H4 (cell line): ENCODE results near the gene NEDD4L. TPM values are rescaled to one million over a fixed set of nuclear protein-coding genes. Genes with fewer than 3 reads are reported as not detected.
"Not testable (repeated sequence)": the region's sequence is repeated elsewhere in the genome, so short reads cannot be mapped to it uniquely, and the experiment has no call there.

Experiments used
- DNase-seq: peaks from one replicate; pipeline ENCODE4 v3.0.0-alpha.2; 2015; ENCODE audit warnings: low spot score
- total RNA-seq: library from RNA; depleted of rRNA; stranded (reverse); fragments of >200 nt; shearing (Covaris generic); gene quantifications from 2 replicates; pipeline ENCODE4 v1.2.3, GENCODE V29; 2014

NEDD4L gene
- total RNA-seq, 1 experiment from 2014 or later = 20.4 TPM

GRCh38 chr18:58416704-58417683, 373.0 kb downstream of the NEDD4L start:
- no peak for DNase-seq

- DNase-seq = peak; percentile 42
Observed at GRCh38 chr18:58417752-58418151, 373.7 kb downstream of the NEDD4L start.

- no peak for DNase-seq
Observed at GRCh38 chr18:58418361-58418760, 374.3 kb downstream of the NEDD4L start.

GRCh38 chr18:58419587-58420199, 375.7 kb downstream of the NEDD4L start:
- no peak for DNase-seq

- no peak for DNase-seq
Observed at GRCh38 chr18:58426611-58427010, 382.6 kb downstream of the NEDD4L start.

GRCh38 chr18:58427321-58427720, 383.3 kb downstream of the NEDD4L start:
- no peak for DNase-seq

- no peak for DNase-seq
Observed at GRCh38 chr18:58429442-58429841, 385.4 kb downstream of the NEDD4L start.

- DNase-seq = no peak
Observed at GRCh38 chr18:58431215-58431614, 387.2 kb downstream of the NEDD4L start.

GRCh38 chr18:58432050-58432727, 388.2 kb downstream of the NEDD4L start:
- no peak for DNase-seq

GRCh38 chr18:58435221-58436005, 391.4 kb downstream of the NEDD4L start:
- DNase-seq = not testable (repeated sequence)

GRCh38 chr18:58438161-58438957, 394.3 kb downstream of the NEDD4L start:
- DNase-seq = peak; percentile 22

- DNase-seq = no peak
Observed at GRCh38 chr18:58438958-58439300, 394.9 kb downstream of the NEDD4L start.

GRCh38 chr18:58443671-58444070, 399.6 kb downstream of the NEDD4L start:
- no peak for DNase-seq

GRCh38 chr18:58446391-58447060, 402.5 kb downstream of the NEDD4L start:
- no peak for DNase-seq

- DNase-seq = no peak
Observed at GRCh38 chr18:58447402-58448095, 403.5 kb downstream of the NEDD4L start.

GRCh38 chr18:58449464-58449863, 405.4 kb downstream of the NEDD4L start:
- no peak for DNase-seq
